ENCODE measurements around the gene AKR7A2.
"Not testable (repeated sequence)": the region's sequence is repeated elsewhere in the genome, so short reads cannot be mapped to it uniquely, and the experiment has no call there.

DNA sequence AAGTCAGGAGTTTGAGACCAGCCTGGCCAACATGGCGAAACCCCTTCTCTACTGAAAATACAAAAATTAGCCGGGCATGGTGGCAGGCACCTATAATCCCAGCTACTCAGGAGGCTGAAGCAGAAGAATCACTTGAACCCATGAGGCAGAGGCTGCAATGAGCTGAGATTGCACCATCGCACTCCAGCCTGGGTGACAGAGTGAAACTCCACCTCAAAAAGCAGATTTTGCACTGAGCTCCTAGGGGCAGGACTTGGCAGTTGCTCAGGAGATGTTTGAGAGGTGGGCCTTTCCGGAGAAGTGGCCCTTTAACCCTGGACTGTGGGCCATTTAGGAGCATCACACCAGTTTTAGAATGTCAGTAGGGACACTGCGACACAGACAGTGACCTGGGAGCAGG, 55.6 kb downstream of the AKR7A2 start:
- TF ChIP-seq EP300 (IDR thresholded peaks at IDR 0.05; ENCODE audit: borderline replicate concordance in 1 of 2, control insufficient read depth in 1 of 2, low read depth in 2 of 2, low read length in 2 of 2); POLR2A (IDR thresholded peaks at IDR 0.05; ENCODE audit: low read depth, low read length); EGR1 (IDR thresholded peaks at IDR 0.05; ENCODE audit: borderline replicate concordance in 1 of 2, low read depth in 2 of 2, low read length in 2 of 2); SIN3A (IDR thresholded peaks at IDR 0.05; ENCODE audit: low read depth, low read length); CEBPB (IDR thresholded peaks at IDR 0.05; ENCODE audit: borderline replicate concordance in 1 of 2, low read depth in 2 of 2, low read length in 2 of 2); RAD21 (IDR thresholded peaks at IDR 0.05; ENCODE audit: insufficient read depth, low read depth, low read length); SMARCA5 (IDR thresholded peaks at IDR 0.05); YY1 (IDR thresholded peaks at IDR 0.05; ENCODE audit: low read depth, low read length); ATF2 (IDR thresholded peaks at IDR 0.05; ENCODE audit: low read length); CHD1 (IDR thresholded peaks at IDR 0.05; ENCODE audit: low read depth, low read length); KDM1A (IDR thresholded peaks at IDR 0.05; ENCODE audit: borderline replicate concordance): not testable (repeated sequence)
- TF ChIP-seq, protein P1, sequence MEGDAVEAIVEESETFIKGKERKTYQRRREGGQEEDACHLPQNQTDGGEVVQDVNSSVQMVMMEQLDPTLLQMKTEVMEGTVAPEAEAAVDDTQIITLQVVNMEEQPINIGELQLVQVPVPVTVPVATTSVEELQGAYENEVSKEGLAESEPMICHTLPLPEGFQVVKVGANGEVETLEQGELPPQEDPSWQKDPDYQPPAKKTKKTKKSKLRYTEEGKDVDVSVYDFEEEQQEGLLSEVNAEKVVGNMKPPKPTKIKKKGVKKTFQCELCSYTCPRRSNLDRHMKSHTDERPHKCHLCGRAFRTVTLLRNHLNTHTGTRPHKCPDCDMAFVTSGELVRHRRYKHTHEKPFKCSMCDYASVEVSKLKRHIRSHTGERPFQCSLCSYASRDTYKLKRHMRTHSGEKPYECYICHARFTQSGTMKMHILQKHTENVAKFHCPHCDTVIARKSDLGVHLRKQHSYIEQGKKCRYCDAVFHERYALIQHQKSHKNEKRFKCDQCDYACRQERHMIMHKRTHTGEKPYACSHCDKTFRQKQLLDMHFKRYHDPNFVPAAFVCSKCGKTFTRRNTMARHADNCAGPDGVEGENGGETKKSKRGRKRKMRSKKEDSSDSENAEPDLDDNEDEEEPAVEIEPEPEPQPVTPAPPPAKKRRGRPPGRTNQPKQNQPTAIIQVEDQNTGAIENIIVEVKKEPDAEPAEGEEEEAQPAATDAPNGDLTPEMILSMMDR (IDR thresholded peaks at IDR 0.05 in 2 of 3, conservative IDR thresholded peaks at IDR 0.05 in 1 of 3; ENCODE audit: control insufficient read depth in 2 of 3, extremely low read depth in 1 of 3, insufficient read depth in 1 of 3, low read depth in 3 of 3, low read length in 3 of 3): not testable (repeated sequence)
- TF ChIP-seq, protein P2, sequence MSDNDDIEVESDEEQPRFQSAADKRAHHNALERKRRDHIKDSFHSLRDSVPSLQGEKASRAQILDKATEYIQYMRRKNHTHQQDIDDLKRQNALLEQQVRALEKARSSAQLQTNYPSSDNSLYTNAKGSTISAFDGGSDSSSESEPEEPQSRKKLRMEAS (IDR thresholded peaks at IDR 0.05; ENCODE audit: low read depth, low read length): not testable (repeated sequence)
- TF ChIP-seq, protein P3, sequence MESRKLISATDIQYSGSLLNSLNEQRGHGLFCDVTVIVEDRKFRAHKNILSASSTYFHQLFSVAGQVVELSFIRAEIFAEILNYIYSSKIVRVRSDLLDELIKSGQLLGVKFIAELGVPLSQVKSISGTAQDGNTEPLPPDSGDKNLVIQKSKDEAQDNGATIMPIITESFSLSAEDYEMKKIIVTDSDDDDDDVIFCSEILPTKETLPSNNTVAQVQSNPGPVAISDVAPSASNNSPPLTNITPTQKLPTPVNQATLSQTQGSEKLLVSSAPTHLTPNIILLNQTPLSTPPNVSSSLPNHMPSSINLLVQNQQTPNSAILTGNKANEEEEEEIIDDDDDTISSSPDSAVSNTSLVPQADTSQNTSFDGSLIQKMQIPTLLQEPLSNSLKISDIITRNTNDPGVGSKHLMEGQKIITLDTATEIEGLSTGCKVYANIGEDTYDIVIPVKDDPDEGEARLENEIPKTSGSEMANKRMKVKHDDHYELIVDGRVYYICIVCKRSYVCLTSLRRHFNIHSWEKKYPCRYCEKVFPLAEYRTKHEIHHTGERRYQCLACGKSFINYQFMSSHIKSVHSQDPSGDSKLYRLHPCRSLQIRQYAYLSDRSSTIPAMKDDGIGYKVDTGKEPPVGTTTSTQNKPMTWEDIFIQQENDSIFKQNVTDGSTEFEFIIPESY (IDR thresholded peaks at IDR 0.05): not testable (repeated sequence)
